GM19193 (cell line): ENCODE measurements around the gene ADAM17.

ENCODE experiments used
- POLR2A ChIP-seq: IDR thresholded peaks from 4 replicates; pipeline ENCODE4 v1.6.1; 2011; ENCODE audit not compliant: insufficient read depth, insufficient read length; ENCODE audit errors: extremely low read depth

The ADAM17 gene

DNA sequence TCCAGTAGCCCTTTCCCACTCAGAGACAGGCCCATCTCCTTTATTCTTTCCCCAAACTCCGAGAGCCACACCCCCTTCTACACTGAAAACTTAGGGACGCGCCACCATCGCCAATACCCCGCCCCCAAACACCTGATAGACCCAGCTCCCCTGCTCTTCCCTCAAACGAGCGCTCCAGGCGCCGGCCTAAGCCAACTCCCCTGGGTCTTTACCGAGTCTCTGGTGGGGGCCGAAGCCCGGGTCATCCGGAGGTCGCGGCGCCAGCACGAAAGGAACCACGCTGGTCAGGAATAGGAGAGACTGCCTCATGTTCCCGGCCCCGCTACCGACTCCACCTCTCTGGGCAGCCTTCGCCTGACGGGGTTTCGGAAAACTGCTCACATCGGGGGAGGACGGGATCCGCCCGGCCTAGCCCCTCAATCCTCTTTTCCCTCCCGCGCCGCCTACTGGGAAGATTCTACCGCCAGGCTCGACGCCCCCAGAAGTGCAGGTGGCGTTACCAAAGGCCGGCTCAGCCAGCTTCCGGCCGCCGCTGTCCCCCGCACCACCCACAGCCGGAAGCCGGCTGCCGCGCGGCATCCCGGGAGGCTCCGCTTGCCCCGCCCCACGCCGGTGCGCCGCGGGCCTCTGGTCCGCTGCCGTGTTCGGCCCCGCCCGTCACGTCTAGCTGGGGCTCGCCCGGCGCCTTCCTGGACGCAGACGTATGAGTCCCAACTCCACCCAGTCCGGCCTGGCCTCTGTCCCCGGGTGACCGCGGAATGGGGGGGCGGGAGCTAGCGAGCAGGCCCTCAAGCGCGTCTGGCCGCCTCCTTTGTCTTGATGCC is at the start of gene ADAM17:
TSS of gene ADAM17 (minus strand) at position 534 of the 824 bp plus-strand sequence. CDS start at position 309, 225 bp downstream.
- TF ChIP-seq POLR2A, result peak; percentile 96

DNA sequence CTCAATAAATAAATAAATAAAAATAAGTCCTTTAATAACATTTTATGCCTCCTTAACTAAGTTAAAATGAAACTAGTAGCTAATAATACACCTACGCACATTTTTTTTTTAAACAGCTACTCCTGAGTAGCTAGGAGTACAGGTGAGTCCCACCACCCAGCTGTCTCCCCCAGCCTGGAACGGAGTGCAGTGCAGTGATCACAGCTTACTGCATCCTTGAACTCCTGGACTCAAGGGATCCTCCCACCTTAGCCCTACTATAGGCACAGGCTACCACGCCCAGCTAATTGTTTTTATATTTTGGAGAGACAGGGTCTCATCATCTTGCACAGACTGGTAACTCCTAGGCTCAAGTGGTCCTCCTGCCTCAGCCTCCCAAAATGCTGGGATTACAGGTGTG is 46.8 kb upstream of the ADAM17 start:
- no peak for TF ChIP-seq POLR2A

DNA sequence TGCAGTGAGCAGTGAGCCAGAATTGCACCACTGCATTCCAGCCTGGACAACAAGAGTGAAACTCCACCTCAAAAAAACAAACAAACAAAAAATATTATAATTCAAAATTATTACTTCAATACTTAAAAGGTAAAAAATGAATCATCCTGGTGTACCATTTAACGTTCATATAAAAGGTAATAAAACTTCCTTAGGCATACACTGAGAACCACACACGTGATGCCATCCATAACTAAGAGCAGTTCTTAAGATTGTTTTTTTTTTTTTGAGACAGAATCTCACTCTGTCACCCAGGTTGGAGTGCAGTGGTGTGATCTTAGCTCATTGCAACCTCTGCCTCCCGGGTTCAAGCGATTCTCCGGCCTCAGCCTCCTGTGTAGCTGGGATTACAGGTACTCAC is 45.8 kb upstream of the ADAM17 start:
- TF ChIP-seq POLR2A, result no peak

DNA sequence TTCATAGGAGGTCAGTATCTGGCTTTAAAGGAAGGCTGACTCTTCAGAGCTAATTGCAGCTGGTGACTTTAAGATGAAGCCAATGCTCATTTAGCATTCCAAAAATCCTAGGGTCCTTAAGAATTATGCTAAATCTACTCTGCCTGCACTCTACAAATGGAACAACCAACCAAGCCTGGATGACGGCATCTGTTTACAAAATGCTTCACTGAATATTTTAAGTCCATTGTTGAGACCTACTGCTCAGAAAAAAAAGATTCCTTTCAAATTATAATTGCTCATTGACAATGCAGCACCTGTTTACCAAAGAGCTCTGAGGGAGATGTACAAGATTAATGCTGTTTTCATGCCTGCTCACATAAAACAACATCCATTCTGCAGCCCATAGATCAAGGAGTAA is 43.8 kb upstream of the ADAM17 start:
- no peak for TF ChIP-seq POLR2A

DNA sequence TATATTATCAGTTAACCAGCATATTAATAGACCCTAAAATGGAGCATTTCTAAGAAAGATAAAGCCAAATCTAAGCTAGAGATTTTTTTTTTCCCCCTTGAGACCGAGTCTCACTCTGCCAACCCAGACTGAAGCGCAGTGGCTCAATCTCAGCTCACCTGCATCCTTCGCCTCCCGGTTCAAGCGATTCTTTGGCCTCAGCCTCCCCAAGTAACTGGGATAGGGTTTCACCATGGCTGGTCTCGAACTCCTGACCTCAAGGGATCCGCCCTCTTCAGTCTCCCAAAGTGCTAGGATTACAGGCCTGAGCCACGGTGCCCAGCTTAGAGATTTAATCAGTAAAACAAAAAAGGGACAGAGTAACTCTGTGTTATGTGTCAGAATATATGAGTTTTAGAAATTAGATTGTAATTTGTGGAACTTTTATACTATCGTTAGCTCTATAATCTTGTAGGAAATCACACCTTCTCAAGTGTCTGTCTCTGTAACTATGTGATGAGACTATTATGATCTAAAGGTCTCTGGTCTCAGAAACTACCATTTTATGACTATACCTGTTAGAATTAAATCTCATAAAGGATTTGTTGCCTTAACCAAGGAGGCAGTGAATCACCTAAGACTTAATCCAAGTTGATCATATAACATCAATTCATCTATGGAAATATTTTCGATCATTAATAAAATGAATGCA is 41.1 kb upstream of the ADAM17 start:
- TF ChIP-seq POLR2A, result no peak

DNA sequence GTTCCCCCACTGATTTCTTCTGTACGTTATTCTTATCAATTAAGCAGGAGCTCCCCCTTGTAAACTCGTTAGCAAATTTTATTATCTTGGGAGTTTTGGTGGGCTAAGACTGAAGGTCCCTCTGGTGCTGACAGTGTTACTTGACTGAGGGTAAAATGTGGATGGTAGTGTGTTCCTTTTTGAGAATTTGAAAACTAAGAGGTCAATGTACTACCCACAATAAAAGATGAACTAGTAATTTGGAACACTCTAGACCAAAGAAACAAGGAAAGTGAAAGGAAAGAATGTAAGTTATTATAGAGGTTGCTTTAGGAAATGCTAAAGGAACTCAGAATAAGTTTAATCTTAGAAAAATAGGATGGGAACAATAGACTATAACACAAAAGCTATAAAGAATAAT is 40.1 kb upstream of the ADAM17 start:
- TF ChIP-seq POLR2A, result no peak

DNA sequence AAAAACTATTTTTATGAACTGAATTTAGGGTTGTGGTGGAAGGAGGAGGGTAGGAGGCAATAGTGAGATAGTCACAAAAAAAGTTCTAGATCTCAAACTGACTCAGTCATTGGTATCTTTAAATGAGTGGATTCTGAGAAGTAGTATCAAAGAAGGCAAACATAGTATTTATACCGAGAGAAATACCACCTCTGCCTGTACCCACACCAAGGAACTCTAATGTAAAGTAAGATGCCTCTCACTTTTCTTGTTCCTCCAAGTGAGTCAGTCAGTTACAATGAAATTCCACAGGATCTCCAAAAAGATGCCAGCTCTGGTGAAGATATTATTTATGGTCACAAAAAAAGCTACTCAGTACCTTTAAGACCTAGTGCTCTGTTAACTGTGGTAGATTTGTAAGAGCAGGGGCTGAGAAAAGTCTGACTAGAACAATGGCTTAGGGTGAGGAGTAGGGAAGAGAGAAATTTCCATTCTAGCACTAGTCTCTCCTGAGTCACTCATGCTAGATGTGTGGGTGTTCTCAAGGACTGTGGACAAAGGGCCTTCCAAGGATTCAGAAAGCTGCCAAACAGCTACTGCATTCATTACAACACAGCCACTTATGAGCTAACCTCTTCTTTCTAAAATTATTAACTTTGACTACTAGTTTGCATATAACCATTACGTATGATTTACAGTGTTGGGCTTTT is 38.9 kb upstream of the ADAM17 start:
- no peak for TF ChIP-seq POLR2A

DNA sequence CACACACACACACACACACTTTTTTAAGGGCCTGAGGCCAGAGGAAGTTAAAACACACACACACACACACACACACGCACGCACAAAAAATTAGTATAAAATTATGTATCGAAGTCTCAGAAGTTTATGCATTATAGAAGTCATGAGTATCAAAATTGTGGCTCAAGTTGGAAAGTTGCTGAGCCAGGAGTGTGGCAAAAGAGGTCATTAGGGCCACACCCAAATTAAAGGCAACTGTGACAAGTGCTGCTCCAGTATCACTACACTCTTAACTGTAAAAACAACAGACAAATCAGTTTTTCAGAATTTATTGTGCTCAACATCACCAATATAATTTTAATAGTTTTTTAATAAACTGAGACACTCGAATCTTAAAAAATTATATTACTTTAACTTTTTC is 38.3 kb upstream of the ADAM17 start:
- TF ChIP-seq POLR2A, result no peak

DNA sequence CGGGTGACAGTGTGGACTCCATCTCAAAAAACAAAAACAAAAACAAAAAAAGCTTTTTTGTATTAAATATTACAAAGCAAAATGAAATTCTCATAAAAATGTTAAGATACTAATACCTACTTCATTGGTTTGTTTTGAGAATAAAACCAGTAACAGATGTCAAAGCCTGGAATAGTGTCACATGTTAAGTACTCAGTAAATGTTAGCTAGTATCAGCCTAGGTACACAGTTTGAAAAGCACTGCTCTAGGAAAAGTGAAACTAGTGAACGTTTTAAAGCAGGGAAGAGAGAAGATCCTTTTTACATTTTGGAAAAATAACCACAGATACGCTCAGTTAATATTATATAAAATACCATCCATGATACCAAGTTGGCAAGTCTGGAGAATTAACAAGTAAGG is 37.1 kb upstream of the ADAM17 start:
- no peak for TF ChIP-seq POLR2A

DNA sequence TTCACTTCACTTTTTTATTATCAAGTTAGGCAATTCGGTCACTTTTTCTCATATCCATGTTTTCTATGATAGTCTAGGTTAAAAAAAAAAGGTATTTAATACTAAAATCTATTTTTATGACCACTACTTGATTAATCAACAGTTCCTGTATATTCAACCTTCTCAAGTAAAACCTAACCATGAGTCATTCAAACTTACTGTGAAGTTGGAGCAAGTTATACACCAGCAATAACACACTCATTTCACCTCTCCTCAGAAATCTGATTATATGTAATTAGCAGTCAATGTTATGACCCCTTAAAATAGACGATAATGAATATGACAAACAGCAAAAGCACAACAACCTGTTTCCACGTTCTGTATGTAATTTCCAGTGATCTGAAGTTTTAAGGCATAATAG is 35.0 kb upstream of the ADAM17 start:
- no peak for TF ChIP-seq POLR2A

DNA sequence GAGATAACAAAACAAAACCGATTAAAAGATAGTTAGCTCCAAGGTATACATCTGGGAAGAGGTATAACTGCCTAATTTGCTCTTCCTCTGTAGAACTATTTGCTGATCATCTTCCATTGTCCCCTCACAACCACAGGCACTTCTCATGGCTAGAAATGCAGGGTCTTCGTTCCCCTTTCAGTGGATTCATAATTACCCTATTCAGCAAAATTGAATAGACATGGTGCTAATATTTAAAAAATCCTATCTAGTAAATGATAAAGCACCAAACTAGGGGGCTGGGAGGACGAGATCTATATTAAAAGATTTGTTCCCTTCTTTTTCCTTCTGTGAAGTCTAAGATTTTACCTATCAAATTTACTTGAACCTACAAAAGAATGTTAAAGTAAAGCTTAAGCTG is 30.8 kb upstream of the ADAM17 start:
- no peak for TF ChIP-seq POLR2A

DNA sequence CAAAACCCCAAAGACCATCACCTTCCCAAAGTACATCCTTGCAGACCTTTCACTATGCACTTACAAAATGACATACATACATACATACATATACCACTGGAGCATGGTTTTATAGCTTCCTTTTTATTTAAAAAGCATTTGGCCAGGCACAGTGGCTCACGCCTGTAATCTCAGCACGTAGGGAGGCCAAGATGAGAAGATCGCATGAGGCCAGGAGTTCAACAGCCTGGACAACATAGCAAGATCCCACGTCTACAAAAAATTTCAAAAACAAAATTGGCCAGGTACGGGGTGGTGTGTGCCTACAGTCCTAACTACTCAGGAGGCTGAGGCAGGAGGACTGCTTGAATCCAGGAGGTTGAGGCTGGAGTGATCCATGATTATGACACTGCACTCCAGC is 29.9 kb upstream of the ADAM17 start:
- TF ChIP-seq POLR2A, result no peak

DNA sequence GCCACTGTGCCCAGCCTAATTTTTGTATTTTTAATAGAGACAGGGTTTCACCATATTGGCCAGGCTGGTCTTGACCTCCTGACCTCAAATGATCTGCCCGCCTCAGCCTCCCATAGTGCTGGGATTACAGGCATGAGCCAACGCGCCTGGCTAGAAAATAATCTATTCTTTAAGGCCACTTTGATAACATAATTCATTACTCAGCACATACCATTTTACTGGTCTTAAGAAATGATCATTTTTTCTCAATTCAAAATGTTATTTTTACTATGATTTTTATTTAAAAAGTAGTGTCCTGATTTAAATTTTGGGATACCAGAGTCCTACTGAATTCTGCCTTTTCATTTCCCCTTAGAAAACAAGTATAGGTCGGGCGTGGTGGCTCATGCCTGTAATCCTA is 27.0 kb upstream of the ADAM17 start:
- TF ChIP-seq POLR2A, result no peak

DNA sequence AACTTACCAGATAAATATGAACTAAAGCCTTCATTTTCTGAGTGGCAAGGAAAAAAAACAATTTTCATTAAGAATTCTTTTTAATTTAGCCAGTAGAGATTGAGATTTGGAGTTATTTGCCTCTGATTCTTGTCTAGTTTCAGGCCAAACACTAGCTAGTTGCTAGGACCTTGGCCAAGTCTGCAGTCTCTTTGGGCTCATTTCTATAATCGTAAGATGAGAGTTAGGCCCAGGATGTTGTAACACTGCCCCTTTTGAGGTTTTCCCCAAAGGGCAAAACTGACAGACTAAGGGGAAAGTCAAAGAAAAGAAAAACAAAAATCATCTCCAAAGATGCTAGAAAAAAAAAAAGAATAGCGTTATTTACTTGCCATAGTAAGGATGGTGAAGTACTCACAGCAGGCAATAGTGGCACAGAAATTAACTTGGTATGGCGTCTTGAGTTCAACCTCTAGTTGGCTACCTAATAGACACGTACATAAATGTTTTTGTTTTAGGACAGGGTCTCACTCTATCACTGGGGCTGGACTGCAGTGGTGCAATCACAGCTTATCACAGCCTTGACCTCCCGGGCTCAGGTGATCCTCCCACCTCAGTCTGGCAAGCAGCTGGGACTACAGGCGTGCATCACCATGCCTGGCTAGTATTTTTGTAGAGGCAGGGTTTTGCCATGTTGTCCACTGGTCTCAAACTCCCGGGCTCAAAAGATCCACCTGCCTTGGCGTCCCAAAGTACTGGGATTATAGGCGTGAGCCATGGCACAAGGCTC is 23.0 kb upstream of the ADAM17 start:
- no peak for TF ChIP-seq POLR2A

DNA sequence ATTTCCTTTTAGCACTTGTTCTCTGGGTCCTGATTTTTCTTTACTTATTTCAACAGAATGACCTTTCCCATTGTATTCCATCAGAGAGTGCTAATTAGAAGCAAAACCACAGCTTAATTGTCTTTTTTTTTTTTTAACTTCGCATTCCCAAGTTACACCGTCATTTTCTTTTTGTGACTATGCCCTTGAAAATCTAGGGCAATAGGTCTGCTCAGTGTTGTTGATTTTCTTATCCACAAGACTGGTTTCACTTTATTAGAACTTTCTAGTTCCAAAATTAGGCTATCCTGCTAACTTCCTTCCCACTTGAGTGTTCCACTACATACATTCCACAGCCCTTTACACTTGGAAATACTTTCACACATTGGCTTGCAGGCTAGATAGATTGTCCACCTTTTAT is 18.7 kb upstream of the ADAM17 start:
- no peak for TF ChIP-seq POLR2A
